Spleen (tissue), 11 donors: ENCODE results near the gene HYAL2. TPM values are rescaled to one million over a fixed set of nuclear protein-coding genes. Genes with fewer than 3 reads are reported as not detected.
"Not testable (repeated sequence)": the region's sequence is repeated elsewhere in the genome, so short reads cannot be mapped to it uniquely, and the experiment has no call there.

Source experiments
- DNase-seq: peaks from one replicate; pipeline ENCODE4 v3.0.0-alpha.2; 2020
- H3K27ac ChIP-seq, 8 donors: fragments of 200-600 bp; sonication (generic) in 7 of 8; 1 replicate in 4 of 8; 2 replicates in 4 of 8; pipeline versions ENCODE4 v1.5.0 to v1.8.0; 2016 to 2021; ENCODE audit warnings: inconsistent platforms in 4 of 8, mild to moderate bottlenecking in 4 of 8, moderate library complexity in 1 of 8
- H3K27me3 ChIP-seq, 7 donors: fragments of 200-600 bp; sonication (generic) in 6 of 7; replicated peaks in 1 of 7; 1 replicate in 4 of 7; 2 replicates in 3 of 7; pipeline versions ENCODE4 v1.5.0 to v1.8.0; 2016 to 2021; ENCODE audit warnings: inconsistent platforms in 3 of 7, mild to moderate bottlenecking in 1 of 7
- H3K36me3 ChIP-seq, 6 donors: fragments of 200-600 bp; sonication (generic) in 5 of 6; 1 replicate in 4 of 6; 2 replicates in 2 of 6; pipeline versions ENCODE4 v1.5.0 to v1.8.0; 2016 to 2021; ENCODE audit warnings: inconsistent platforms in 2 of 6
- H3K4me1 ChIP-seq, 6 donors: fragments of 200-600 bp; sonication (generic) in 5 of 6; 1 replicate in 3 of 6; 2 replicates in 3 of 6; pipeline versions ENCODE4 v1.5.0 to v1.8.0; 2016 to 2021; ENCODE audit warnings: inconsistent platforms in 3 of 6
- H3K4me3 ChIP-seq, 8 donors: fragments of 200-600 bp; sonication (generic) in 7 of 8; 1 replicate in 4 of 8; 2 replicates in 4 of 8; pipeline versions ENCODE4 v1.5.0 to v1.8.0; 2016 to 2021; ENCODE audit warnings: inconsistent platforms in 4 of 8, mild to moderate bottlenecking in 4 of 8, moderate library complexity in 2 of 8
- H3K9me3 ChIP-seq, 8 donors: fragments of 200-600 bp; sonication (generic) in 7 of 8; 1 replicate in 4 of 8; 2 replicates in 4 of 8; pipeline versions ENCODE4 v1.5.0 to v1.8.0; 2016 to 2021; ENCODE audit warnings: inconsistent platforms in 4 of 8
- CTCF ChIP-seq, 11 experiments: fragments of 200-600 bp in 7 of 11; fragments of 450-650 bp in 4 of 11; sonication (generic) in 4 of 11; IDR thresholded peaks in 8 of 11; conservative IDR thresholded peaks in 3 of 11; 1 replicate in 7 of 11; 2 replicates in 4 of 11; pipeline versions ENCODE4 v1.4.0 to v1.8.0; 2016 to 2021; ENCODE audit warnings: antibody characterized with exemption in 11 of 11, inconsistent platforms in 4 of 11, mild to moderate bottlenecking in 1 of 11
- POLR2A ChIP-seq, 3 donors: fragments of 450-650 bp; IDR thresholded peaks; one replicate each; pipeline ENCODE4 v1.5.1; 2017; ENCODE audit warnings: antibody characterized with exemption in 3 of 3, mild to moderate bottlenecking in 1 of 3
- POLR2AphosphoS5 ChIP-seq, 3 donors: sonication (generic); formaldehyde crosslinking; IDR thresholded peaks; one replicate each; pipeline ENCODE4 v1.5.1; 2017; ENCODE audit warnings: antibody characterized with exemption in 3 of 3
- WGBS, 5 donors: extraction: QIAGEN DNeasy Blood & Tissue Kit in 3 of 5; methylation state at CpG; one replicate each; pipeline versions ENCODE4 v1.1.5 to v1.1.7; 2013 to 2018; 5-methylcytosine and 5-hydroxymethylcytosine counted together
- intact Hi-C: fragments of 100-400 bp; cut with DNase I; formaldehyde crosslinking; loops from one replicate; pipeline ENCODE4 v1.15.0; 2023; ENCODE audit warnings: low total_unique reads
- polyA plus RNA-seq, 3 donors: library from polyadenylated mRNA; stranded (reverse); fragments of 200-250 nt; gene quantifications; one replicate each; pipeline ENCODE4 v1.2.1, GENCODE V29; 2013
- total RNA-seq, 7 donors: library from RNA; depleted of rRNA in 3 of 7; stranded (reverse); fragments of >200 nt in 3 of 7; fragmentation: NEBNext Ultra II Directional in 4 of 7; extraction: Animal tissue kit (Norgen Biotek cat#: 25700) in 4 of 7; gene quantifications; one replicate each; pipeline versions ENCODE4 v1.1.0 to v1.2.1, GENCODE V29; 2016 to 2021
- donor health status: healthy with polysubstance abuse.
- donor health status: DM: no; HTN: no; CAD: no; lungs with moderate emphysema.
- donor health status: DM: no; HTN: no; CAD: no.
- donor health status: Bipolar disorder and iron deficiency.
- donor health status: healthy.
- donor health status: DM: no; HTN: no; CAD: no.
- donor health status: DM: yes; HTN: yes; CAD: no.

Gene HYAL2
- total and polyA plus RNA-seq, 10 donors: 108 to 746 (median 322) TPM

- Histone ChIP-seq H3K36me3 (peaks cover 0 to 48% (median 40%) of the 10 kb centered on the region in 6 donors), H3K27ac (no peak overlapping the region), H3K4me1 (peaks cover 7 to 18% (median 11%) of the 10 kb centered on the region in 6 donors), H3K27me3 (no peaks in the 10 kb centered on the region), H3K9me3 (no peaks in the 10 kb centered on the region), H3K4me3 (no peak overlapping the region)
- intact Hi-C loops: no loop called here
- peak in 2 of 3 donors; percentile 7 to 36 for TF ChIP-seq POLR2AphosphoS5 (IDR thresholded peaks at IDR 0.05)
- no peak for TF ChIP-seq POLR2A (IDR thresholded peaks at IDR 0.05)
- 85 to 96% (median 92%) methylated on average over 17 to 28 of the region's 28 CpGs for WGBS, 5 donors
- peak; percentile 68 for DNase-seq
Observed at GRCh38 chr3:50286322-50287227, 36.0 kb downstream of the HYAL2 start.

GRCh38 chr3:50284121-50284520 is 38.4 kb downstream of the HYAL2 start:
- DNase-seq, H3K9me3 ChIP-seq, H3K27me3 ChIP-seq, H3K4me3 ChIP-seq, H3K27ac ChIP-seq, H3K4me1 ChIP-seq, intact Hi-C loops: not testable (repeated sequence)
- WGBS, 5 donors: 85 to 95% (median 90%) methylated on average over 6 of the region's 6 CpGs
- H3K36me3 ChIP-seq: peaks cover 0 to 33% (median 28%) of the 10 kb centered on the region in 6 donors

- Histone ChIP-seq H3K27me3 (peaks cover 5 to 39% (median 28%) of the 10 kb centered on the region in 7 donors), H3K4me3 (no peak overlapping the region), H3K27ac (no peak overlapping the region), H3K4me1 (peaks cover 4 to 23% (median 20%) of the 10 kb centered on the region in 6 donors), H3K36me3 (no peaks in the 10 kb centered on the region), H3K9me3 (no peaks in the 10 kb centered on the region)
- no peak for TF ChIP-seq POLR2A (IDR thresholded peaks at IDR 0.05)
- TF ChIP-seq POLR2AphosphoS5 (IDR thresholded peaks at IDR 0.05): no peak
- no peak for TF ChIP-seq CTCF (IDR thresholded peaks at IDR 0.05 in 8 of 11, conservative IDR thresholded peaks at IDR 0.05 in 3 of 11)
- intact Hi-C loops: loop anchor here (10.0 kb wide), 1 partner anchor 155 kb away; no protein-coding TSS in a partner anchor
- DNase-seq: no peak
- WGBS, 5 donors: 81 to 95% (median 86%) methylated on average over 8 of the region's 8 CpGs
Observed at GRCh38 chr3:50279255-50280016, 43.1 kb downstream of the HYAL2 start.

GRCh38 chr3:50278880-50279224 is 43.7 kb downstream of the HYAL2 start, which contains the start of gene LSMEM2:
Gene LSMEM2 (plus strand): TSS chr3:50279087. CDS start chr3:50279114, 27 bp downstream.
- intact Hi-C loops: loop anchor here (10.0 kb wide), 1 partner anchor 154 kb away; no protein-coding TSS in a partner anchor
- TF ChIP-seq POLR2A (IDR thresholded peaks at IDR 0.05) (no peak), POLR2AphosphoS5 (IDR thresholded peaks at IDR 0.05) (no peak), CTCF (IDR thresholded peaks at IDR 0.05 in 8 of 11, conservative IDR thresholded peaks at IDR 0.05 in 3 of 11) (no peak)
- no peak for DNase-seq
- Histone ChIP-seq H3K4me3 (no peak within 1 kb of the TSS), H3K27ac (no peak within 1 kb of the TSS), H3K27me3 (peaks cover 5 to 44% (median 32%) of the 10 kb centered on the region in 7 donors), H3K4me1 (peaks cover 4 to 29% (median 26%) of the 10 kb centered on the region in 6 donors), H3K9me3 (no peaks in the 10 kb centered on the region), H3K36me3 (no peaks in the 10 kb centered on the region)
- 54 to 85% (median 72%) methylated on average over 2 of the region's 2 CpGs; no CpG with 5 or more reads in 1 of the 5 donors for WGBS, 5 donors
